D341Med (cell line): ENCODE measurements around the gene MYL12A.
"Not testable (repeated sequence)": the region's sequence is repeated elsewhere in the genome, so short reads cannot be mapped to it uniquely, and the experiment has no call there.

ENCODE experiments used
- DNase-seq: peaks from one replicate; pipeline ENCODE4 v3.0.0; 2012; ENCODE audit warnings: low spot score

The MYL12A gene

GRCh38 chr18:3247240-3248061 lies at the start of gene MYL12A:
Gene MYL12A, plus strand, starts transcription at chr18:3247801. Its CDS starts 5,447 bp downstream, at chr18:3253248.
- DNase-seq = peak; percentile 100

- not testable (repeated sequence) for DNase-seq
These were observed 49.2 kb upstream of the MYL12A start for GRCh38 chr18:3198260-3198860.

GRCh38 chr18:3199942-3200645 lies 47.5 kb upstream of the MYL12A start:
- DNase-seq = no peak

GRCh38 chr18:3205239-3205638 lies 42.4 kb upstream of the MYL12A start:
- DNase-seq = no peak

GRCh38 chr18:3207565-3207964 lies 40.0 kb upstream of the MYL12A start:
- no peak for DNase-seq

GRCh38 chr18:3209859-3210569 lies 37.6 kb upstream of the MYL12A start:
- DNase-seq = no peak

GRCh38 chr18:3211236-3211992 lies 36.2 kb upstream of the MYL12A start:
- no peak for DNase-seq

GRCh38 chr18:3212657-3213056 lies 34.9 kb upstream of the MYL12A start:
- DNase-seq = no peak

- DNase-seq = no peak
These were observed 34.1 kb upstream of the MYL12A start for GRCh38 chr18:3213300-3214059.

- DNase-seq = no peak
These were observed 32.6 kb upstream of the MYL12A start for GRCh38 chr18:3214855-3215637.

- DNase-seq = no peak
These were observed 30.6 kb upstream of the MYL12A start for GRCh38 chr18:3216987-3217386.

GRCh38 chr18:3217948-3218647 lies 29.5 kb upstream of the MYL12A start:
- DNase-seq = no peak

- no peak for DNase-seq
These were observed 28.8 kb upstream of the MYL12A start for GRCh38 chr18:3218819-3219218.

GRCh38 chr18:3219241-3219630 lies 28.4 kb upstream of the MYL12A start:
- DNase-seq = no peak

GRCh38 chr18:3219631-3220335 lies 27.8 kb upstream of the MYL12A start, which contains the start of gene MYOM1:
Gene MYOM1, minus strand, starts transcription at chr18:3219968. Its CDS starts 4,745 bp downstream, at chr18:3215223.
- DNase-seq = no peak

- DNase-seq = not testable (repeated sequence)
These were observed 26.7 kb upstream of the MYL12A start for GRCh38 chr18:3220868-3221267.

GRCh38 chr18:3221496-3221895 lies 26.1 kb upstream of the MYL12A start:
- no peak for DNase-seq

- DNase-seq = no peak
These were observed 24.2 kb upstream of the MYL12A start for GRCh38 chr18:3223356-3223755.

GRCh38 chr18:3224223-3224622 lies 23.4 kb upstream of the MYL12A start:
- DNase-seq = no peak
